ENCODE results near the gene SSNA1. TPM values are rescaled to one million over a fixed set of nuclear protein-coding genes. Genes with fewer than 3 reads are reported as not detected.

The SSNA1 gene
- total RNA-seq, 1 donor, result 38.2 TPM

DNA sequence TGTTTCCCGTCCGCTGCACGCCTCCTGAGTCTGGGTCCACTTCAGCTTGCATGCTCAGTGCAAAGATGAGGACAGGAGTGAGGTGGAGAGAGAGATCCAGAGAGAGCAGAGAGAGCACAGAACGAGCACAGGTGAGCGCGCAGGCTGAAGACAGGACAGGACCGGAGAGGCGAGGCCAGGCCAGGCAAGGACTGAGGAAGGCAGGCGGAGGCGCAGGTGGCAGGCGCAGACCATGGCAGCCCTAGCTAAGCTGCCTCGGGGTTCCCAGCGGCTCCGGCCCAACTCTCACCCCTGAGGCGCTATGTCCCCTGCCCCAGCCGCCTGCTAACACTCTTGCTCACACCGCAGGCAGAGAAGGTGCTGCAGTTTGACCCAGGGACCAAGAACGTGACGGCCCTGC, 39.8 kb upstream of the SSNA1 start:
- Histone ChIP-seq H3K4me3 (ENCODE audit: low read length) (no peak overlapping the region), H3K9me3 (ENCODE audit: low read depth, low read length) (no peaks in the 10 kb centered on the region), H3K27me3 (ENCODE audit: insufficient read depth, low read length) (no peaks in the 10 kb centered on the region), H3K4me1 (ENCODE audit: insufficient read depth, low read length) (no peaks in the 10 kb centered on the region)

DNA sequence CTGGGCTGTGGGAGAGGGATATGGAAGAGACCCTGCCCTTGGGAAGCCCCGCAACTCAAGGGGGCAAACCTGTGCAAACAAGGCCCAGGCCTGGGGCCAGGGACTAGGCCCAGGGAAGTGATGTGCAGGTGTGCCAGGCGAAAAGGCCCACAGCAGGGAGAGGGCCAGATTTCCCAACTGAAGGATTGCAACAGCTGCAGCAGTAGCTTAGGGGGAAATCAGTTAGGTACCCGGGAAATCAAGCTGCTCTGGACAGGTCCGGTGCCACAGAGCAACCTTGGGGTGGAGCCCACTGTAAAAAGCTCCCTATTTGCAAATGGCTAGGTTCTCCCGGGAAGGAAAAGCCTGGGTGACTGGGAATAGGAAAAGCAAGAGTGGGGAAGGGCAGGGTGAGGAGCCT, 39.1 kb upstream of the SSNA1 start:
- Histone ChIP-seq H3K4me1 (ENCODE audit: insufficient read depth, low read length) (no peaks in the 10 kb centered on the region), H3K4me3 (ENCODE audit: low read length) (no peak overlapping the region), H3K9me3 (ENCODE audit: low read depth, low read length) (no peaks in the 10 kb centered on the region), H3K27me3 (ENCODE audit: insufficient read depth, low read length) (no peaks in the 10 kb centered on the region)

DNA sequence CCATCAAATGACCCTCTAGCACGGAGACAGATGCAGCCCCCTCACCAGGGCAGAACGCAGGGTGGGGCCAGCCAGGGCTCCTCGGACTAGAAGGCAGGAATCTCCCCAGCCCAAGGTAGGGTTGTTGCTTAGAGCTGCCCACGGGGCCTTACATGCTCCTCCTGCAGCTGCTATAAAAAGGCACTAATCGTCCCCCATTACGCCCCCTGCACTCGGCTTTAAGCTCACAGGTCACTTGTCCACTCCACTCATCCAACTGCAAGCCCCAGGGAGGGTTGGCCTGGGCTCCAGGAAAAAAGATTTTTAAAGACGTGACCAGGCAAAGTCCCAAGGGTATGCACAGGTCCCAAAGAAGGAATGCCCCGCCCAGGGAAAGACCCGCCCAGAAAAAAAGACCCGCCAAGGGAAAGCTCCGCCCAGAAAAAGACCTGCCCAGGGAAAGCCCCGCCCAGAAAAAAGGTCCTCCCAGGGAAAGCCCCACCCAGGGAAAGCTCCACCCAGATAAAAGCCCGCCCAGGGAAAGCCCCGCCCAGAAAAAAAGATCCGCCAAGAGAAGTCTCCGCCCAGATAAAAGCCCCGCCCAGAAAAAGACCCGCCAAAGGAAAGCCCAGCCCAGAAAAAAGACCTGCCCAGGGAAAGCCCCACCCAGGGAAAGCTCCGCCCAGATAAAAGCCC, 38.4 kb upstream of the SSNA1 start:
- Histone ChIP-seq H3K27me3 (ENCODE audit: insufficient read depth, low read length) (no peaks in the 10 kb centered on the region), H3K4me1 (ENCODE audit: insufficient read depth, low read length) (no peaks in the 10 kb centered on the region), H3K4me3 (ENCODE audit: low read length) (no peak overlapping the region), H3K9me3 (ENCODE audit: low read depth, low read length) (no peaks in the 10 kb centered on the region)

DNA sequence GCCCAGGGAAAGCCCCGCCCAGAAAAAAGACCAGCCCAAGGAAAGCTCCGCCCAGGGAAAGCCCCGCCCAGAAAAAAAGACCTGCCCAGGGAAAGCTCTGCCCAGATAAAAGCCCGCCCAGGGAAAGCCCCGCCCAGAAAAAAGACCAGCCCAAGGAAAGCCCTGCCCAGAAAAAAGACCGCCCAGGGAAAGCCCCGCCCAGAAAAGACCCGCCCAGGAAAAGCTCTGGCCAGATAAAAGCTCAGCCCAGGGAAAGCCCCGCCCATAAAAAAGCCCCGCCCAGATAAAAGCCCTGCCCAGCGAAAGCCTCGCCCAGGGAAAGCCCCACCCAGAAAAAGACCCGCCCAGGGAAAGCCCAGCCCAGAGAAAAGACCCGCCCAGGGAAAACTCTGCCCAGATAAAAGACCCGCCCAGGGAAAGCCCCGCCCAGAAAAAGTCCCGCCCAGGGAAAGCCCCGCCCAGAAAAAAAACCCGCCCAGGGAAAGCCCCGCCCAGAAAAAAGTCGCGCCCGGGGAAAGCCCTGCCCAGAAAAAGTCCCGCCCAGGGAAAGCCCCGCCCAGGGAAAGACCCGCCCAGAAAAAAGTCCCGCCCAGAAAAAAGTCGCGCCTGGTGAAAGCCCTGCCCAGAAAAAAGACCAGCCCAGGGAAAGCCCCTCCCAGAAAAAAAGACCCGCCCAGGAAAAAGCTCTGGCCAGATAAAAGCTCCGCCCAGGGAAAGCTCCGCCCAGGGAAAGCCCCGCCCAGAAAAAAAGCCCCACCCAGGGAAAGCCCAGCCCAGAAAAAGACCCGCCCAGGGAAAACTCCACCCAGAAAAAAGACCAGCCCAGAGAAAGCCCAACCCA, 37.6 kb upstream of the SSNA1 start:
- Histone ChIP-seq H3K27me3 (ENCODE audit: insufficient read depth, low read length) (no peaks in the 10 kb centered on the region), H3K4me3 (ENCODE audit: low read length) (no peak overlapping the region), H3K4me1 (ENCODE audit: insufficient read depth, low read length) (no peaks in the 10 kb centered on the region), H3K9me3 (ENCODE audit: low read depth, low read length) (no peaks in the 10 kb centered on the region)

DNA sequence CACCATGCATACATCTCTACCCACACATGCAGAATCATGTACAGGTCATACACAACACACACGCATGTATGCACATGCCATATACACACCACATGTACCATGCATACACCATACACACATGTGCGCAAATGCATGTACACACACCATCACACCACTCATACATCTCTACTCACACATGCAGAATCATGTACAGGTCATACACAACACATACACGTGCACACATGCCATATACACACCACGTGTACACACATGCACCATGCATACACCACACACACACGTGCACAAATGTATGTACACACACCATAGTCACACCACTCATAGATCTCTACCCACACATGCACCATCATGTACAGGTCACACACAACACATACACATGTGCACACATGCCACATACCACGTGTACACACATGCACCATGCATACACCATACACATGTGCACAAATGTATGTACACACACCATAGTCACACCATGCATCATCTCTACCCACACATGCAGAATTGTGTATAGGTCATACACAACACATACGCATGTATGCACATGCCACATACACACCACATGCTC, 35.6 kb upstream of the SSNA1 start:
- Histone ChIP-seq H3K27me3 (ENCODE audit: insufficient read depth, low read length) (peaks cover 13% of the 10 kb centered on the region), H3K9me3 (ENCODE audit: low read depth, low read length) (no peaks in the 10 kb centered on the region), H3K4me1 (ENCODE audit: insufficient read depth, low read length) (peaks cover 7% of the 10 kb centered on the region), H3K4me3 (ENCODE audit: low read length) (no peak overlapping the region)

DNA sequence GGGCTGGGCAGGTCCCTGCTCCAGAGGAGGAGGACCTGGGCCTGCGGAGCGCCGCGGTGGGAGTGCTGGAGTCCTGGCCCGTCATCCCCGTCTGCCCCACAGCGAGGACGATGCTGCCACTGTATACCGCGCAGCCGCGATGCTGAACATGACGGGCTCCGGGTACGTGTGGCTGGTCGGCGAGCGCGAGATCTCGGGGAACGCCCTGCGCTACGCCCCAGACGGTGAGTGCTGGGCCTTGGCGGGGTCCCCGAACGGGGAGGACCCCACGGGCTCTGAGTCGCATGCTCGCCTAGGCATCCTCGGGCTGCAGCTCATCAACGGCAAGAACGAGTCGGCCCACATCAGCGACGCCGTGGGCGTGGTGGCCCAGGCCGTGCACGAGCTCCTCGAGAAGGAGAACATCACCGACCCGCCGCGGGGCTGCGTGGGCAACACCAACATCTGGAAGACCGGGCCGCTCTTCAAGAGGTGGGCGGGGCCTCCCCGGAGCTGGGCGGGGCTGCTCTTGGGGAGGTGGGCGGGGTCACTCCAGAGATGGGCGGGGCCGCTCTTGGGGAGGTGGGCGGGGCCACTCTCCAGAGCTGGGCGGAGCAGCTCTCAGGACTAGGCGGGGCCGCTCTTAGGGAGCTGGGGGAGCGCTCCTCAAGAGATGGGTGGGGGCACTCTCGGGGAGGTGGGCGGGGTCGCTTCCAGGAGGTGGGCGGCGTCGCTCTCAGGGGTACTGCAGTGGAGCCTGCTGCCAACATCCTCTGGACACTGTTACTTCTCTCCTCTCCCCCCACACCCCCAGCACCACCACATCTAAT, 31.7 kb upstream of the SSNA1 start:
- Histone ChIP-seq H3K9me3 (ENCODE audit: low read depth, low read length) (no peaks in the 10 kb centered on the region), H3K4me3 (ENCODE audit: low read length) (no peak overlapping the region), H3K27me3 (ENCODE audit: insufficient read depth, low read length) (peaks cover 26% of the 10 kb centered on the region), H3K4me1 (ENCODE audit: insufficient read depth, low read length) (peaks cover 7% of the 10 kb centered on the region)

DNA sequence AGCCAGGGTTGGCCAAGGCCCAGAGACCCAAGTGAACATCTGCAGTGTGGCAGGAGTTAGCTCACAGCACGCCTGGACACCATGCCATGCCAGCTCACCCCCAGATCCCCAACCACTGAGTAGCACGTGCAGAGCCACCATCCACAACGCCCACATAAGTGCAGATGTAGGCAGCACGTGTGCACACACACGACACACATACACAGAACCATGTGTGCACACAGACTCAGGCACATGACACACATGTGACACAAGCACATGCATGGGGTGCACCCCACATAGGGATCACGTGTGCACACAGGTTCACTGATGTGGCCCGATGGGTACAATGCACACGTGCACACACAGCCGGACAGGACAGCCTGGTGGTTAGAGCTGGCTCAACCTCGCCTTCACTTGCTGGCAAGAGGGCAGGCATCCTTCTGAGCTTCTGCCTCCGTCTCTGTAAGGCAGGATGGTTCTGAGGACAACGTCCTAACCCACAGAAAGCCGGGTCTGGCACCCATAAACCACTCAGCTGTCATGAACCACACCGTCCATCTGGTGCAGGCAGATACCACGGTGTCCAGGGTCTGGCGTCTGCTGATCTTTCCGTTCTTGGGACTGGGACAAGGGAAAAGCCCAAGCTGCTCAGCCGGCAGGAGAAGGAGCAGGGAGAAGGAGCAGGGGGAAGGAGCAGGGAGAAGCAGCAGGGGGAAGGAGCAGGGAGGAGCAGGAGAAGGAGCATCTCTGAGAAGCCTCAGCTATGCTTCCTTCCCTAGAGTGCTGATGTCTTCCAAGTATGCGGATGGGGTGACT, 30.7 kb upstream of the SSNA1 start:
- Histone ChIP-seq H3K4me1 (ENCODE audit: insufficient read depth, low read length) (peaks cover 7% of the 10 kb centered on the region), H3K9me3 (ENCODE audit: low read depth, low read length) (no peaks in the 10 kb centered on the region), H3K27me3 (ENCODE audit: insufficient read depth, low read length) (peaks cover 30% of the 10 kb centered on the region), H3K4me3 (ENCODE audit: low read length) (no peak overlapping the region)

DNA sequence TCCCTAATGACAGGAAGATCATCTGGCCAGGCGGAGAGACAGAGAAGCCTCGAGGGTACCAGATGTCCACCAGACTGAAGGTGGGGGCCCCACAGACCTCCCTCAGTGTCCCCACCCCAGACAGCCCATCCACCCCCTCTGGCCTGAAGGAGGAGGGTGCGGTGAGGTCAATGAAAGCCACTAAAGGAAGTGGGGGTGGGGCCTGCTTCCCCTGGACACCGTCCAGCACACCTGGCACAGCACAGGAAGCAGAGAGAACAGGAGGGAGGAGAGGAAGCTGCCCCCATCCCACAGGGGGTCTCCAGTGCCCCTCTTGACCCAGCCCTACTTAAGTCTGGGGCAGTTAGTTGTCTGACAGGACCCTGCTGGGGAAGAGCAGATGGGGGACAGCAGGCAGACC, 29.9 kb upstream of the SSNA1 start:
- H3K4me1 ChIP-seq (ENCODE audit: insufficient read depth, low read length), result peaks cover 7% of the 10 kb centered on the region
- no peaks in the 10 kb centered on the region for H3K9me3 ChIP-seq (ENCODE audit: low read depth, low read length)
- no peak overlapping the region for H3K4me3 ChIP-seq (ENCODE audit: low read length)
- peaks cover 34% of the 10 kb centered on the region for H3K27me3 ChIP-seq (ENCODE audit: insufficient read depth, low read length)

DNA sequence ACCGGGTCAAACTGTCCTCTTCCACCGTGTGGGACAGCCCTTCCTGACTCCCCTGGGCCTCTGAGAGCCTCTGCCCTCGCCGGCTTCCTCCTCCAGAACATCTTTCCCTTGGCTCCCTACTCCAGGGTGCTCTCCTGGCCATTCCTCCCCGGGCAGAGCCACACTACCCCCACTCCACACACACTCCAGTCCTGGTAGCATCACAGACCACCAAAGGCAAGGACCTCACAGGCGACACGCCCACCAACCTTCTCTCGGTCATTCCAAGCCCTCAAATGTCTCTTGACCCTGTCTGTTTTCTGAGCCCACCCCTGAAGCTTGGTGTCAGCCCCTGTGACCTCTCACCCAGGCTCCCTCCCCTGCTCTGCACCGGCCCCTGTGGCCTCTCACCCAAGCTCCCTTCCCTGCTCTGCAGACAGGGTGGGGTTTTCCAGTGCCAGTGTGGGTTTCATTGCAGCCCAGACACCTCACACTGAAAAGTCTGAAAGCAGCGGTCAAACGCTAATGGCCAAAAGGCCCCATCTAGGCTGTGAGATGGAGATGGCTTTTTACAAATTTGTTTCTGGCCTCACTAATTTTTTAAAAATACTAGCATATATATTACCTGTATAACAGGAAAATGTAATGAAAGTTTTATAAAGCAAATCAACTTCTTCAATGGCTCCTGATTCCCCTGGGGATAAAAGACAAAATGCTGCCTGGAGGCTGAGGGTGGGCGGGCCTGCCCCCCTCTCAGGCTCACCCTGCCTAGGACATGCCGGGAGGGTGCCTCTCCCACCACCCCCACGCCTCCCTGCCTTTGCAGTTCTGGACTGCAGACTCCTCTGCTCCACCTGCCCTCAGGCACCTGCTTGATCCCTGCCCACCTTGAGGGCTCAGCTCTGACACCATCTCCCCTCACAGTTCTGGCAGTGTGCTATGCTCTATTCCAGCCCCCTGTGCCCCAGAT, 29.1 kb upstream of the SSNA1 start:
- peaks cover 7% of the 10 kb centered on the region for H3K4me1 ChIP-seq (ENCODE audit: insufficient read depth, low read length)
- H3K27me3 ChIP-seq (ENCODE audit: insufficient read depth, low read length), result peaks cover 37% of the 10 kb centered on the region
- no peak overlapping the region for H3K4me3 ChIP-seq (ENCODE audit: low read length)
- no peaks in the 10 kb centered on the region for H3K9me3 ChIP-seq (ENCODE audit: low read depth, low read length)

DNA sequence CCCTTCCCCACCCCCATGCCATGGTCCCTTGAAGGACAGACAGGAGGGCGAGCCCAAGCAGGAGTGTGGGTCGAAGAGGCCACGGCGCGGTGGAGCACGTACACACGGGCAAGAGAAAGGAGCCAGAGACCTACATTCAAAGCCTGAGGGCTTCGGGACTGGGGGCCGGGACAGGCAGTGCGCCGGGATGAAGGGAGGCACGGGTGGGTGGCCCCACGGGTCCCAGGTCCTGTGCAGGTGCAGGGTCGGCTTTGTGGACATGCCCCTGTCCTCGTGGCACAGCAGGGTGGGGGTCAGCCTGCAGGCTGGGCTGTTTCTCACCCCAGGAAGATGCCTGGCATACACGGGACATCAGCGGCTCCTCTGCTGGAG, 28.4 kb upstream of the SSNA1 start:
- Histone ChIP-seq H3K27me3 (ENCODE audit: insufficient read depth, low read length) (peaks cover 37% of the 10 kb centered on the region), H3K4me3 (ENCODE audit: low read length) (no peak overlapping the region), H3K4me1 (ENCODE audit: insufficient read depth, low read length) (peaks cover 7% of the 10 kb centered on the region), H3K9me3 (ENCODE audit: low read depth, low read length) (no peaks in the 10 kb centered on the region)

DNA sequence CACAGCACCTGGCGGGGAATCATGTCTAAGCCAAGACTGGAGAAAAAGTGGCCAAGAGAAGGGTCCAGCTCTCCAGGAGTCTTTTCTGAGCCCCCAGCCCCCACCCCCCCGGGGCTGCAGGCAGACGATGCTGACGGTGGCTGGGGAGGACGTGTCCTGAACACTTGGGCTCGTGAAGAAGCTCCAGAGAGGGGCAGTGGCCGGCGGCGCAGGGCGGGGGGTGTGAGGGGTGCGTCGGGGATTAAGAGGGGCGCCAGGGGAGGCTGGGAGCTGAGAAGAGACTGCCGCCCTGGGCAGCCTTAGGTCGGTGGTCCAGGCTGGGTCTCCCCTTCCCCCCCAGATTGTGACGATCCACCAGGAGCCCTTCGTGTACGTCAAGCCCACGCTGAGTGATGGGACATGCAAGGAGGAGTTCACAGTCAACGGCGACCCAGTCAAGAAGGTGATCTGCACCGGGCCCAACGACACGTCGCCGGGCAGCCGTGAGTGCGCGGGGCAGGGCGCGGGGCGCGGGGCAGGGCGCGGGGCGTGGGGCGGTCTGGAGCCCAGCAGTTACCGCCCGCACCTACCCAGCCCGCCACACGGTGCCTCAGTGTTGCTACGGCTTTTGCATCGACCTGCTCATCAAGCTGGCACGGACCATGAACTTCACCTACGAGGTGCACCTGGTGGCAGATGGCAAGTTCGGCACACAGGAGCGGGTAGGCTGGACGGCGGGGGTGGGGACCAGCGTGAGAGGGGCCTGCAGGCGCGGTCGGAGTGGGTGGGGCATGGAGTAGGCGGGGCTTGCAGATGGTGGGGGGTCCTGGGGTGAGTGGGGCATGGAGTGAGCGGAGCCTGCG, 27.5 kb upstream of the SSNA1 start:
- Histone ChIP-seq H3K4me3 (ENCODE audit: low read length) (no peak overlapping the region), H3K27me3 (ENCODE audit: insufficient read depth, low read length) (peaks cover 37% of the 10 kb centered on the region), H3K9me3 (ENCODE audit: low read depth, low read length) (no peaks in the 10 kb centered on the region), H3K4me1 (ENCODE audit: insufficient read depth, low read length) (peaks cover 7% of the 10 kb centered on the region)

DNA sequence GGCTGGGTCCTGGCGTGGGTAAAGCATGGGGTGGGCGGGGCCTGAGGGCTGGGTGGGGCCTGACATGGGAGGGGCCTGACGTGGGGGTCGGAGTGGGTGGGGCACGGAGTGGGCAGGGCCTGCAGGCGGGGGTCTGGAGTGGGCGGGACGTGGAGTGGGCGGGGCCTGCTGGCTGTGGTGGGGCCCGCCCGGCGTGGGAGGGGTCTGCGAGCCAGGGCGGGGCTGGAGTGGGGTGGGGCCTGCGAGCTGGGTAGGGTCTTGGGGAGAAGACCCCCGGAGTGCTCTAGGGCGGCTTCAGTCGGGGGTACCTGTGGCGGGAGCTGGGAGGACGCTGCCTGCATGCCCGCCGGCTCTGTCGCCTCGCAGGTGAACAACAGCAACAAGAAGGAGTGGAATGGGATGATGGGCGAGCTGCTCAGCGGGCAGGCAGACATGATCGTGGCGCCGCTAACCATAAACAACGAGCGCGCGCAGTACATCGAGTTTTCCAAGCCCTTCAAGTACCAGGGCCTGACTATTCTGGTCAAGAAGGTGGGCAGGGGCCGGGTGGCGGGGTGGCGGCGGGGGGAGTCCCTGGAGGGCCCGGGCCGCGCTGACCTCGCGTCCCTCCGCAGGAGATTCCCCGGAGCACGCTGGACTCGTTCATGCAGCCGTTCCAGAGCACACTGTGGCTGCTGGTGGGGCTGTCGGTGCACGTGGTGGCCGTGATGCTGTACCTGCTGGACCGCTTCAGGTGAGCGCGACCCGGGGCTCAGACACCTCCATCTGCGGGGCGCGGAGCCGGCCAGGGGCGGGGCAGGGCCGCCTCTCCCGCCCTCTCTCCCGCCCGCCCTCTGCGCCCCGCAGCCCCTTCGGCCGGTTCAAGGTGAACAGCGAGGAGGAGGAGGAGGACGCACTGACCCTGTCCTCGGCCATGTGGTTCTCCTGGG, 26.7 kb upstream of the SSNA1 start:
- H3K4me3 ChIP-seq (ENCODE audit: low read length), result no peak overlapping the region
- peaks cover 39% of the 10 kb centered on the region for H3K27me3 ChIP-seq (ENCODE audit: insufficient read depth, low read length)
- no peaks in the 10 kb centered on the region for H3K4me1 ChIP-seq (ENCODE audit: insufficient read depth, low read length)
- no peaks in the 10 kb centered on the region for H3K9me3 ChIP-seq (ENCODE audit: low read depth, low read length)
